Posterior cingulate gyrus (tissue), 11 donors: ENCODE results near the gene RAD51B.

Source experiments
- DNase-seq, 10 donors: peaks; one replicate each; pipeline versions ENCODE4 v3.0.0 to v3.0.0-alpha.2; 2020 to 2021; ENCODE audit warnings: mixed read lengths in 3 of 10
- intact Hi-C: fragments of 100-400 bp; cut with DNase I; formaldehyde crosslinking; loops from one replicate; pipeline ENCODE4 v1.15.1; 2023

Gene RAD51B

GRCh38 chr14:67886191-67886590 lies 66.6 kb downstream of the RAD51B start:
- intact Hi-C loops, result no loop called here
- no peak for DNase-seq

DNA sequence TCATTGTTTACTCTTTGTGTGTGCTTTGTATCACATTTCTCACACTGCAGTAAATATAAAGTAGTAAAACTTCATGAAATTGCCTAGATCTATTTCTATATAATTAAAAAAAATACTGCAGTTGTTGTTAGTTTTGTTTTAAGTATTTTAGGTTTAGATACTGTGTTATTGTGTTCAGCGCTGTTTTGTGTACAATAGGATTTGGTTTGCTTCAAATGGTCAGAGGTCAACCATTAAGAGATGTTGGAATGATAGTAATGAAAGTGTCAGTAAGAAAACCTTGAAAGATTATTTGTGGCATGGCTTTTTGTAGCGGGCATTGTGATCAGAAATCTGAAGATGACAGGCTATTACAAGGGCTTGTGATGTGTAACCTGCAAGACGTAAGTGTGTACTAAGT lies 67.9 kb downstream of the RAD51B start:
- DNase-seq, result no peak
- intact Hi-C loops, result no loop called here

GRCh38 chr14:67889455-67889854 lies 69.9 kb downstream of the RAD51B start:
- intact Hi-C loops, result no loop called here
- DNase-seq, result no peak

DNA sequence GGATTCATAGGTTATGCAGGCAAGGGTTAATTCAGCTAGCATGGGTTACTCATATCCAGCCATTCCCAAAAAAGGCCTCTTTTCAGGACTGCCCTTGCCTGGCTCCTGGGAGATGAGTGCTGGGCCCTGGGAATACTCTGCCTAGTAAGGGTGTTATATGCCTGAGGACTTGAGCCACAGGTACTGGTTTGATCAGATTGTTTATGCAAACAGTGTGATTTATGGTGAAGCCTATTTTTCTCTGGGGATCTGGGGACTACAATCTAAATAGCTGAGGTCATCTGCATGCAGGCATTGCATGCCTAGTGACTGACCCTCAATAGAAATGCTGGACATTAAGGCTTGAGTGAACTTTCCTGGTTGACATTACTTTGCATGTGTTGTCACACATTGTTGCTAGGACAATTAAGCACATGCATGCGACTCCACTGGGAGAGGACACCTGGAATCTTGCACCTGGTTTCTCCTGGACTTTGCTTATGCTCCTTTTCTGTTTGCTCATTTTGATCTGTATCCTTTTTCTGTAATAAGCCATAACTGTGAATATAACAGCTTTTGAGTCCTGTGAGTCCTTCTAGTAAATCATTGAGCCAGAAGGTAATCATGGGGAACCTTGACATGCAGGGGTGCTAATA lies 73.0 kb downstream of the RAD51B start:
- intact Hi-C loops, result no loop called here
- no peak for DNase-seq

- DNase-seq, result no peak
- intact Hi-C loops, result no loop called here
Measured at GRCh38 chr14:67900231-67900630, 80.7 kb downstream of the RAD51B start.

DNA sequence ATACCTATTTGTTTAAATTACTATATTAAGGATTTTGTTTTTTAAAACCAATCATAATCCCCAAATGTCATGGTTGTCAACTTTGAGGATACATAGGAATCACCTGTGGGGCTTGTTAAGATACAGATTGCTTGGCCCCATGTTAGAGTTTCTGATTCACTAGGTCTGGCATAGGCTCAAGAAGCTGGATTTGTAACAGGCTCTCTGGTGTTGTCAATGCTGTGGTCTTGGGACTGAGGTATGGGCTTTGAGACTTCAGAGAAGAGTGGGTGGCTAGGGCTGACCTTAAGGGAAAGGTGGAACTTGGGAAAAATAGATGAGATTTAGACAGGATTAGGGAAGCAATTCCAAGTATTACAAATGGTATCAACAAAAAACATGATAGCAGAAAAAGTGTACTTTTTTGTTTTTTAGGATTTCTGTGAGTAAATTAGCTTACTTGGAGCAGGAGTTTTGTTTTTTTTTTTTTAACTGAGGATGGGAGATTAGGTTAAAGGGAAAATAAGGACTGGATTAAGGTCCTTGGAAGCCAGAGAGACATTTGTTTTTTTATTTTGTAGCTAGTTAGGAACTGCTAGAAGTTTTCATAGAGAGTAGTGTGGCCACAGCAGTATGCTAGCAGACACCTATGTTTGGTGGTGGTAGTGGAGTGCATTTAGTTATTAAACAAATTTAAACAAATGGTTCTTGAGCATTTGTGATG lies 88.6 kb downstream of the RAD51B start:
- intact Hi-C loops, result no loop called here

DNA sequence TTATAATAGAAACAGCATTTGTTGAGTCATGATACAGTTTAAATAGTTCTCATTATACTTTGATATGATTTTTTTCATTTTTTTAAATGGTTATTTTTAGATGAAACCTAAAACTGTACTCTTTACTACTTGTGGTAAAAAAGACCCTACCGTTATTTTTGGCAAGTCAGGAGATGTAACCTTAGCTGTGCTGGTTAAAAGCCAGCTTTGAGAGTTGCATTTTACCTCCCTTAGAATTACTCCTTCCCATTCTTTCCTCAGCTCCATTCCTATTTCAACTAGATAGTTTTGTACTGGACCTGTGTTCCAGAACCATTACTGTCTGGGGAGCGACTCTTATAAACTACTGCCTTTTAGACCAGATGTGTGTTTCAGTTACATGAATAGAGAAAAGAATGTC lies 92.0 kb downstream of the RAD51B start:
- no peak for DNase-seq
- intact Hi-C loops, result no loop called here

More for the DNA sequence above, 88.6 kb downstream of the RAD51B start:
- no peak for DNase-seq

DNA sequence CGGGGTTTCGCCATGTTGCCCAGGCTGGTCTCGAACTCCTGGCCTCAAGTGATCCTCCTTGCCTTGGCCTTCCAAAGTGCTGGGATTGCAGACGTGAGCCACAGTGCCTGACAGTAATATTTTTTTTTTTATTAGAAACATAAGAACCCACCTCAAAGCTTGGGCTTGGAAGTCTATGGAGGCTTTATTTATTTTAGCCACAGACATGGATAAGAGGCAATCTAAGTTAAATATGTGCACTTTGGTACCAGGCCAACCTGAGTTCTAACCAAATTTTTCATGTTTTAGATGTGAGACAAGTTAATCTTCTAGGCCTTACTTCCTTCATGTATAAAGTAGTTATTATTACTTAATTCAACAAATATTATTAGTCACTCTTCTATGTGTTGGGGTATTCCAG lies 96.9 kb downstream of the RAD51B start:
- intact Hi-C loops, result no loop called here
- DNase-seq, result no peak

- intact Hi-C loops, result no loop called here
- DNase-seq, result no peak
Measured at GRCh38 chr14:67917006-67917405, 97.4 kb downstream of the RAD51B start.

DNA sequence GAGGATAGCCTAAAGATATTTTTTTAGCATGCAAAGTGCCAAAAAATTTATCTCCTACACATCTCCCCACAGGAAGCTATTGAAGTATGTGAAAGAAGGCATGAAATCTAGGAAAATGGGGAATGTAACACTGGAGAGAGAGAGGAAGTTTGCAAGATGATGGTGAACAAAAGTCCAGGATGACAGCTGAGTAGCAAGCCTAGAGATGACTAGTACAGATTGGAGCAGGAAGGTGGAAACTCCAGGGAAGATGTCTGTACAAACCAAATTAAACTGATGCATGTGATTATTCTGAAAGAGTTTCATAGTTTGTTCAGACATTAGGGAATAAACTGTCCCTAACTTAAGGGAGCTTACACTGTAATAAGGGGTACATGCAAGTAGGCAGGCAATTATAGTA lies 99.3 kb downstream of the RAD51B start:
- intact Hi-C loops, result no loop called here
- no peak for DNase-seq

DNA sequence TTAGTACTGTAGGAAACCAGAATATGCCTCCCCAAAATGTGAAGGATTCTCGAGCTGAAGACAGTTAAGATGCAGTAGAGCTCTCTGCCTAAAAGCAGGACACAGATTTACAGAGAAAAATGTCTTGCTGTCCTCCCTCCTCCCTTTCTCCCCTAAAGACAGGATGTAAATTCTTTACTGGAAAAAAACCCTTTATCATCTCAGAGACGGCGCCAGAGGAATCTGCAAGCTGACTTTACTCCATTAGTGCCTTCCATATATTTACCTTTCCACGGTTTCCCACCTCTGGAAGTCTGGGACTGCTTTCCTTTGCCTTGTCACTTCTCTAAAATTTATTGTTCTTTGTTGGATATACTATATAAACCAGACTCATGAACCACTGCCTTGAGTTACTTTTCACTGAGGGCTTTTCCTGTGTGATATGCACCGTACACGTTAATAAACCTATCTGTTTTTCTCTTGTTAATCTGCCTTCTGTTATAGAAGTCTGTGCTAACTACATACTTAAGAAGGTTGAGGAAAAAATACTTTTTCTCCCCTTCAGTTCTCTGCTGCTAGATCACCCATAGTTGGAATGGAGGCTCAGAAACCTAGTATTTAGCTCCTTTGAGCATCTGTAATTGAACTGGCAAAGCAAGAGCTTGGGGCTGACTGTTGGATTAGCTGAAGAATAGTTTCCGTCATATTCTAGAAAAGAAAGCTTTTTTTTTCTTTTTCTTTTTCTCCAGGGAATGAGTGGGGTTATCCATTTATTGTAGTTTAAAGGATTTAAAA lies 99.9 kb downstream of the RAD51B start:
- no peak for DNase-seq
- intact Hi-C loops, result no loop called here

DNA sequence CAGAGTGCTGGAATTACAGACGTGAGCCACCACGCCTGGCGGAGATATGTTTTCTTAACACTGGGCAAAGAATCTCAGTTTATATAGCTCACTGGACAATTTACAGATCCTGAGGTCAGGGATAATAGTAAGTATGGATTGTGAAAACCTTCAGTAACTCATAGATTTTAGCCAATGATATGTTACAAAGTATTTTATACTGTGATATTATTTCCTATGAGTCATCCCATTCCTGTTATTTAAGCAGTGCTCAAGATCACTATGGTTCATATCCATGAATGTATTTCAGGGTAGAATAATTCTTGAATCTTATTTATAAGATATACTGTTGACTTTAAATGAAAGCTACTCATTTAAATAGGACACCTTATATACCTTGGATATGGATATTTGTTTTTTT lies 107.2 kb downstream of the RAD51B start:
- DNase-seq, result no peak
- intact Hi-C loops, result no loop called here

DNA sequence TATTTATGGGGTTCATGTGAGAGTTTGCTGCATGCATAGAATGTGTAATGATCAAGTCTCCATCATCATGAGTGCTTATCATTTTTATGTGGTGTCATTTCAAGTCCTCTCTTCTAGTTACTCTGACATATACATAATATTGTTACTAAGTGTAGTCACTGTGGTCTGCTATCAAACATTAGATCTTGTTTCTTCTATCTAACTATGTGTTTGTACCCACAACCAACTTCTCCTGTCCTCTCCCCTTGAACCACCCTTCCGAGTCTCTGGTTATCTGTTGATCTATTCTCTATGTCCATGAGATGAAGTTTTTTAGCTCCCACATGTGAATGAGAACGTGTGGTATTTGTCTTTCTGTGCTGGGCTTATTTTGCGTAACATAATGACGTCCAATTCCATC lies 107.7 kb downstream of the RAD51B start:
- no peak for DNase-seq
- intact Hi-C loops, result no loop called here

DNA sequence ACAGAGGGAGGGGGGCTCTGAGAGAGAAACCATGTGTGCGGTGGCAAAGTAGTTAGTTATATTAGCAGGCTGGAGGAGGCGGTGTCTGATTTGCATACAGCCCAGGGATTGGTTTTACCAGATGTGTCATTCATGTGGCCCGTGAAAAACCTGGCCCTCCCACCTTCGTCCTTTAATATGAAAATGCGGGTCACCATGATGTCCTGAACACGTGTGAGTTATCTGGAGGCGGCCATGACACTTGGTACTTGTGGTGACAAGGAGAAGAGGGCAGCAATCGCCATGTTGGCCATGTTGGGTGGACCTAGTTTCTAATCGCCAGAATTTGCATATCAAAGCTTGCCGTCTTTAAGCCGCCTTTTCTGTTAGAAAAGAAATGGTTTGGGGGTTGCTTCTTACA lies 108.8 kb downstream of the RAD51B start:
- intact Hi-C loops, result no loop called here
- DNase-seq, result no peak

DNA sequence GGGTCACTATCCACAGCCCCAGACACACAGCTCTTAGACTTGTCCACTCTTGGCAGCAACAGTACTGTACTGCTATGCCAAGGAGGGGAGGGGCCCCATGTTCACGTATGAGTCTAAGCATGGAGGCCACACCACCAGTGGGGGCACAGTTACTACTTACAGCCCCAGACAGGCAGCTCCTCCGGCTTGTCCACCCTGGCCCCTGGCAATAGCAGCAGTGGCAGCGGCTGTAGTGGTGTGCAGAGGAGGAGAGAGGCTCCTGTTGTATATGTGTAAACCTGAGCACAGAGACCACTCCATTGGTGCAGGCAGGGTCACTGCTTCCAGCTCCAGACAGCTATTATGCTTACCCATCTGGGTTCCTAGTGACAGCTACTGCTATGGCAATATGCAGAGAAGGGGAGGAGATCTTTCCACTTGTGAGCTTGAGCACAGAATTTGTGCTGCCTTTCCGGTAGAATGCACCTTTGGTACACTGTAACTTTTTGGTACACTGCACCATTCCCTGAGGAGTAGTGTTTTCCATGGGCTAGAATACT lies 113.2 kb downstream of the RAD51B start:
- intact Hi-C loops, result loop anchor here (5.0 kb wide), 1 partner anchor 910 kb away; no protein-coding TSS in a partner anchor
- peak in 1 of 10 donors; percentile 69 for DNase-seq

DNA sequence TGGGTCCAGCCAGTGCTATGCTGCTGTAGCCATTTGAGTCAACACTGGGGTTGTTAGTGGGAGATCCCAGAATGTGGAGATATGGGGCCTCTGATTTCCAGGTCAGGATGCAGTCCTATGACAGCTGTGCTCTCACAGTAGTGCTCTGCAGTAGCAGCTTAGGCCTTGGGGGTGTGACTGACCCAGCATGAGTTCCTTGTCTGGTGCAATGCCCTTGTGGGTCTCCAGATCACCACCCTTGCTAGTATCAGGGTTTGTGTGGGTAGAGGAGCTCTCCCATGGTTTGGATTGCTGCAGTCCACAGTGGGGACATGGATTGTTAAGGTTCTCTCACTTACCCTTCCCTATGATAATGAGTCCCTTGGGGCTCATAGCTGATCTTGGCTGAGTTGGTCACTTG lies 113.7 kb downstream of the RAD51B start:
- intact Hi-C loops, result loop anchor here (5.0 kb wide), 1 partner anchor 909 kb away; no protein-coding TSS in a partner anchor
- no peak for DNase-seq

GRCh38 chr14:67934087-67934486 lies 114.5 kb downstream of the RAD51B start:
- peak in 1 of 10 donors; percentile 55 for DNase-seq
- intact Hi-C loops, result loop anchor here (2.0 to 5.0 kb wide), 2 partner anchors 883 to 908 kb away; no protein-coding TSS in a partner anchor

DNA sequence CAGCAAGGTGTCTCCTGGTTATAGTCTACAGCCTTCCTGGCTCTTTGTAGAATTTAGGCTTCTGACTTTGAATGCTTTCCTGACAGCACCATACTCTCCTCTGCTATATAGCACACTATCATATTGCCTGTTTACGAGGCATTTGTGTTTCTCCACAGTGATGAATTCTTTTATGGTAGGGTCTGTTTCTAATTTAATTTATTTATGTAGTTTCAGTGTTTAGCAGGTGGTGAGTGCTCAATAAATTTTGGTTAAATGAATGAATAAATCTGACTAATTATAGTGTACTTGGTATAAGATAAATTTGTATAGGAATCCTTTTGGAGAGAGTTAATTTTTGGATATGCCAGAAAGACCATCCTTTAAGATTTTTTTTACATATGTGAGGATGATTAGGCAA lies 115.3 kb downstream of the RAD51B start:
- no peak for DNase-seq
- intact Hi-C loops, result loop anchor here (2.0 to 5.0 kb wide), 2 partner anchors 882 to 907 kb away; no protein-coding TSS in a partner anchor

- no peak for DNase-seq
- intact Hi-C loops, result loop anchor here (2.0 kb wide), 1 partner anchor 881 kb away; no protein-coding TSS in a partner anchor
Measured at GRCh38 chr14:67935371-67935770, 115.8 kb downstream of the RAD51B start.

DNA sequence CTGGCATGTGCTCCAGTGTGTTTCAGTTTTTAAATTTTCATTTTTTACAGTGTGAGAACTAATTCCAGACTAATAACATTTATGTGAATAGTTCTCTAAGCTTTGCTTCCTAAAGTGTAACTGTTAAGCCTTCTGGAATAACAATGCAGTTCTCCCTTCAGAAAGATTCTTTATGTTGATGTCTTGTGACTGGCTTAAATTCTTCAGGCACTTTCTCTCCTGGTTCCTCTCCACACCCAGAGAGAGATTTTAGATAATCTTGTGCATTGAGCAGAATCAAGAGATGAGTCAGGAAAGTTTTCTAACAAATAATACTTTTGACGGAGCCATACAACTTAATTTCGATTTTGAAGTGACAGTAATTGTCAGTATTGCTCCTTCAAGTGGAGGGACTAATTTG lies 118.5 kb downstream of the RAD51B start:
- DNase-seq, result no peak
- intact Hi-C loops, result no loop called here
